MCF 10A (cell line): ENCODE results near the gene GBA3. TPM values are rescaled to one million over a fixed set of nuclear protein-coding genes. Genes with fewer than 3 reads are reported as not detected.

Experiments used
- Bru-seq: library from RNA; stranded (reverse); fragments of 400-500 nt; gene quantifications from one replicate; lab custom pipeline; 2021; lab: Mats Ljungman, UMichigan
- BruChase-seq, 2 experiments: library from RNA; stranded (reverse); fragments of 400-500 nt; gene quantifications; one replicate each; lab custom pipeline; 2021; lab: Mats Ljungman, UMichigan
- BruUV-seq: library from RNA; stranded (reverse); fragments of 400-500 nt; replicated peaks from 2 replicates; lab custom pipeline; 2021; lab: Mats Ljungman, UMichigan
- CTCF ChIA-PET: fragments of 300-600 bp; sonication (Branson Sonifier 250); formaldehyde crosslinking; extraction: SDS; loops from one replicate; lab custom pipeline; 2021; ENCODE audit warnings: antibody characterized with exemption, inconsistent platforms; lab: Yijun Ruan, JAX
- POLR2A ChIA-PET: fragments of 300-600, 350-650 bp; sonication (Branson Sonifier 250); formaldehyde crosslinking; extraction: SDS; loops from one replicate; lab custom pipeline; 2020; ENCODE audit warnings: antibody characterized with exemption, inconsistent platforms; lab: Yijun Ruan, JAX
- DNase-seq: peaks from one replicate; pipeline ENCODE4 v3.0.0-alpha.2; 2018; ENCODE audit not compliant: unreplicated experiment
- H3K27ac Mint-ChIP-seq: one replicate; pipeline ENCODE4 v1.8.0; 2022; ENCODE audit warnings: mild to moderate bottlenecking, low read depth, mixed read lengths; ENCODE audit not compliant: unreplicated experiment
- H3K27me3 Mint-ChIP-seq: one replicate; pipeline ENCODE4 v1.8.0; 2022; ENCODE audit warnings: mixed read lengths; ENCODE audit not compliant: insufficient read depth, unreplicated experiment
- H3K36me3 Mint-ChIP-seq: one replicate; pipeline ENCODE4 v1.8.0; 2022; ENCODE audit warnings: mild to moderate bottlenecking, moderate library complexity, mixed read lengths; ENCODE audit not compliant: insufficient read depth, unreplicated experiment
- H3K4me1 Mint-ChIP-seq: one replicate; pipeline ENCODE4 v1.8.0; 2022; ENCODE audit warnings: mixed read lengths; ENCODE audit not compliant: insufficient read depth, unreplicated experiment
- H3K4me3 Mint-ChIP-seq: one replicate; pipeline ENCODE4 v1.8.0; 2022; ENCODE audit warnings: mild to moderate bottlenecking, moderate library complexity, mixed read lengths; ENCODE audit not compliant: unreplicated experiment
- H3K9me3 Mint-ChIP-seq: one replicate; pipeline ENCODE4 v1.8.0; 2022; ENCODE audit warnings: mixed read lengths; ENCODE audit not compliant: unreplicated experiment
- CTCF ChIP-seq: fragments of 200-600 bp; IDR thresholded peaks from one replicate; pipeline ENCODE4 v1.8.0; 2022; ENCODE audit warnings: antibody characterized with exemption, mild to moderate bottlenecking; ENCODE audit not compliant: unreplicated experiment
- intact Hi-C: fragments of 100-400 bp; cut with micrococcal nuclease; formaldehyde crosslinking; loops from 2 replicates; pipeline ENCODE4 v1.14.1; 2022
- long read RNA-seq: library from polyadenylated mRNA; stranded (forward); transcript quantifications from one replicate; pipeline ENCODE4 v2.0.0, GENCODE V29; 2022
- total RNA-seq: library from RNA; stranded (reverse); gene quantifications from 2 replicates; pipeline ENCODE4 v1.2.3, GENCODE V29; 2022

GBA3 gene
- total RNA-seq (not detected in 2 replicates), Bru-seq, nascent RNA (not detected), BruChase-seq, experiment 1, labeled RNA remaining after a 6-hour chase (not detected), BruChase-seq, experiment 2, labeled RNA remaining after a 2-hour chase (percentile 1 among the genes with signal in this experiment)
- long read RNA-seq, partial matches to known transcripts, result 0 of 2 reads
- long read RNA-seq, other reads (novel, unspliced or antisense), result 2 of 2 reads

DNA sequence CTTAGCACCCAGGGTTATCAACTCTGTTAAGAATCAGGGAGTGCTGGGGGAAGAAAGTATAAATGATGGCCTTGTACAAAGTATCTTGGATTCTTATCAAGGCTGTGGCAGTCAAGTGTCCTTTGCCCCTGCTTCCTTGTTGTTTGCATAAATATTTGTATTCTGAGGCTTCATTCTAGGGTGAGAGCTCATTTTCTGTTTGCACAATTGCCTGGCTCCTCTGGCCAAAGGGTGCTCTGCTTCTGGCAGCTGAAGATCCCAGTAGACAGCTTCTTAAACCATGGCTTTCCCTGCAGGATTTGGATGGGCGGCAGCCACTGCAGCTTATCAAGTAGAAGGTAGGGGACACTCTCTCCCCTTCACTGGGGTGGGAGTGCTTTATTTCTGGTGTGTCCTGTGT, at the start of gene GBA3:
Gene GBA3, plus strand, starts transcription at position 202 of the 400 bp plus-strand sequence.
- POLR2A ChIA-PET, result interaction anchor here (1.2 kb wide), 1 partner anchor 278 kb away, joined by 3 read pairs; no protein-coding TSS in a partner anchor
- no peak for DNase-seq
- H3K27ac Mint-ChIP-seq, result no peak within 1 kb of the TSS
- no TSS peak for BruUV-seq
- H3K4me1 Mint-ChIP-seq, result peaks cover 14% of the 10 kb centered on the region
- H3K4me3 Mint-ChIP-seq, result no peak within 1 kb of the TSS
- H3K9me3 Mint-ChIP-seq, result no peaks in the 10 kb centered on the region
- TF ChIP-seq CTCF, result no peak
- intact Hi-C loops, result loop anchor here (5.0 kb wide), 1 partner anchor 555 kb away; no protein-coding TSS in a partner anchor
- no peaks in the 10 kb centered on the region for H3K27me3 Mint-ChIP-seq
- CTCF ChIA-PET, result interaction anchor here (0.7 to 4.8 kb wide), 7 partner anchors 12 to 902 kb away, joined by 3 to 57 read pairs (median 5); no protein-coding TSS in a partner anchor
- no peaks in the 10 kb centered on the region for H3K36me3 Mint-ChIP-seq

- CTCF ChIA-PET, result no interaction called here
- no peak overlapping the region for H3K27ac Mint-ChIP-seq
Observed at GRCh38 chr4:22643952-22644351, 48.8 kb upstream of the GBA3 start.

DNA sequence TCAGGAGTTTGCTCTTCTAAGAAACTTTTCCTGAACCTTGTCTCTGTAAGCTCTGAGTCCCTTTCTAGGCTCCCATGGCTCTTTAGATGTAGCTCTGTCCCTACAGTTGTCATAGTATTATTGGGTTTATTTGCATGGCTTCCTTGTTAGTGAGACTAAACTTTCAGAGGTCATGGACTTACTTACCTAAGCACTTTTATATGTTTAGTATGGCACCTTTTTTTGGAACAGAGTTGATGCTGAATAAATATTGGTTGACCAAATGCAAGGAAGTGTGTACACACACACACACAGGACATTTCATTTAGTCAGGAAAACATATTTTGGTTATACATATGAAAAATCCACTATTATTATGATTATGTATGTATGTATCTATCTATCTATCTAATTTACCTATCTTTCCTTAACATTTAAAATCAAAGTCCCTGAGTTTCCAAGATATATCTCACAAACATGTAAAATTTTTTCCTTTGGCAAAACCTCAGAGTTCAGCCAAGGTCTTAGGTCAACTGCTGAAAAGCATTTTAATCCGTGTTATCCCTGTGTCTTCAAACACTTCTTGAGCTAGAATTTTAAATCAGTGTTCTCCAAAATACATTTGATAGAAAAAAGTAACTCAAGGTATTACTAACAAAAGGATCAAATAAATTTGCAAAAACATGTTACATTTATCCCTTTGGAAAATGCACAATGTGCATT, 47.1 kb upstream of the GBA3 start:
- BruUV-seq, result no TSS peak
- Mint-ChIP-seq H3K36me3 (peaks cover 6% of the 10 kb centered on the region), H3K9me3 (peaks cover 11% of the 10 kb centered on the region), H3K4me3 (no peak overlapping the region), H3K27ac (no peak overlapping the region), H3K4me1 (no peaks in the 10 kb centered on the region), H3K27me3 (no peaks in the 10 kb centered on the region)
- no peak for DNase-seq
- no peak for TF ChIP-seq CTCF
- ChIA-PET POLR2A (no interaction called here), CTCF (no interaction called here)
- intact Hi-C loops, result no loop called here

More at GRCh38 chr4:22643952-22644351, 48.8 kb upstream of the GBA3 start:
- POLR2A ChIA-PET, result interaction anchor here (0.5 kb wide), 1 partner anchor 130 kb away, joined by 3 read pairs; no protein-coding TSS in a partner anchor
- intact Hi-C loops, result no loop called here
- no peaks in the 10 kb centered on the region for H3K27me3 Mint-ChIP-seq
- no peak for TF ChIP-seq CTCF
- H3K4me1 Mint-ChIP-seq, result no peaks in the 10 kb centered on the region
- no peak overlapping the region for H3K4me3 Mint-ChIP-seq
- no TSS peak for BruUV-seq
- peaks cover 15% of the 10 kb centered on the region for H3K9me3 Mint-ChIP-seq
- DNase-seq, result no peak
- H3K36me3 Mint-ChIP-seq, result peaks cover 6% of the 10 kb centered on the region

- CTCF ChIA-PET, result no interaction called here
- peaks cover 2% of the 10 kb centered on the region for H3K36me3 Mint-ChIP-seq
- H3K4me3 Mint-ChIP-seq, result no peak overlapping the region
- H3K27me3 Mint-ChIP-seq, result no peaks in the 10 kb centered on the region
- TF ChIP-seq CTCF, result no peak
- no peak for DNase-seq
- no peaks in the 10 kb centered on the region for H3K4me1 Mint-ChIP-seq
- POLR2A ChIA-PET, result no interaction called here
- no TSS peak for BruUV-seq
- H3K27ac Mint-ChIP-seq, result no peak overlapping the region
- intact Hi-C loops, result no loop called here
- H3K9me3 Mint-ChIP-seq, result no peaks in the 10 kb centered on the region
Observed at GRCh38 chr4:22648996-22649395, 43.7 kb upstream of the GBA3 start.
